ENCODE data around the gene POLRMT.
A peak's percentile ranks its signal among the peaks of the same experiment; 100 is the strongest.
"Not testable (repeated sequence)": the region's sequence is repeated elsewhere in the genome, so short reads cannot be mapped to it uniquely, and the experiment has no call there.

POLRMT gene

GRCh38 chr19:617551-618246, 15.6 kb downstream of the POLRMT start:
- no peak for DNase-seq
- in situ Hi-C loops (cut with MboI; ENCODE audit: low pct_unique_long_range_greater_than_20kb, low sequenced_read_pairs) = no loop called here

GRCh38 chr19:616747-617526, 16.4 kb downstream of the POLRMT start:
- no peak for DNase-seq
- in situ Hi-C loops (cut with MboI; ENCODE audit: low pct_unique_long_range_greater_than_20kb, low sequenced_read_pairs) = no loop called here

GRCh38 chr19:616062-616700, 17.2 kb downstream of the POLRMT start:
- no peak for DNase-seq
- in situ Hi-C loops (cut with MboI; ENCODE audit: low pct_unique_long_range_greater_than_20kb, low sequenced_read_pairs) = no loop called here

GRCh38 chr19:615619-616018, 17.7 kb downstream of the POLRMT start:
- in situ Hi-C loops (cut with MboI; ENCODE audit: low pct_unique_long_range_greater_than_20kb, low sequenced_read_pairs) = no loop called here
- DNase-seq = no peak

- in situ Hi-C loops (cut with MboI; ENCODE audit: low pct_unique_long_range_greater_than_20kb, low sequenced_read_pairs) = no loop called here
- DNase-seq = no peak
These were observed 19.4 kb downstream of the POLRMT start for GRCh38 chr19:613732-614567.

GRCh38 chr19:612941-613340, 20.4 kb downstream of the POLRMT start:
- in situ Hi-C loops (cut with MboI; ENCODE audit: low pct_unique_long_range_greater_than_20kb, low sequenced_read_pairs) = no loop called here

GRCh38 chr19:611481-611868, 21.9 kb downstream of the POLRMT start:
- no peak for DNase-seq
- in situ Hi-C loops (cut with MboI; ENCODE audit: low pct_unique_long_range_greater_than_20kb, low sequenced_read_pairs) = no loop called here

More at GRCh38 chr19:612941-613340, 20.4 kb downstream of the POLRMT start:
- no peak for DNase-seq

GRCh38 chr19:610801-611480, 22.4 kb downstream of the POLRMT start:
- peak; percentile 93 for DNase-seq

GRCh38 chr19:610071-610800, 23.1 kb downstream of the POLRMT start:
- in situ Hi-C loops (cut with MboI; ENCODE audit: low pct_unique_long_range_greater_than_20kb, low sequenced_read_pairs) = no loop called here
- peak; percentile 33 for DNase-seq

More at GRCh38 chr19:610801-611480, 22.4 kb downstream of the POLRMT start:
- in situ Hi-C loops (cut with MboI; ENCODE audit: low pct_unique_long_range_greater_than_20kb, low sequenced_read_pairs) = no loop called here

GRCh38 chr19:609004-609346, 24.4 kb downstream of the POLRMT start:
- in situ Hi-C loops (cut with MboI; ENCODE audit: low pct_unique_long_range_greater_than_20kb, low sequenced_read_pairs) = no loop called here
- no peak for DNase-seq

- in situ Hi-C loops (cut with MboI; ENCODE audit: low pct_unique_long_range_greater_than_20kb, low sequenced_read_pairs) = no loop called here
- no peak for DNase-seq
These were observed 25.0 kb downstream of the POLRMT start for GRCh38 chr19:608155-609003.

- in situ Hi-C loops (cut with MboI; ENCODE audit: low pct_unique_long_range_greater_than_20kb, low sequenced_read_pairs) = no loop called here
- DNase-seq = no peak
These were observed 25.8 kb downstream of the POLRMT start for GRCh38 chr19:607301-608154.

GRCh38 chr19:605061-605971, 28.0 kb downstream of the POLRMT start:
- DNase-seq = peak; percentile 38
- in situ Hi-C loops (cut with MboI; ENCODE audit: low pct_unique_long_range_greater_than_20kb, low sequenced_read_pairs) = not testable (repeated sequence)

GRCh38 chr19:604355-604754, 29.0 kb downstream of the POLRMT start:
- DNase-seq = no peak
- in situ Hi-C loops (cut with MboI; ENCODE audit: low pct_unique_long_range_greater_than_20kb, low sequenced_read_pairs) = no loop called here

GRCh38 chr19:603779-604178, 29.6 kb downstream of the POLRMT start:
- DNase-seq; in situ Hi-C loops (cut with MboI; ENCODE audit: low pct_unique_long_range_greater_than_20kb, low sequenced_read_pairs): not testable (repeated sequence)

GRCh38 chr19:603302-603639, 30.1 kb downstream of the POLRMT start:
- in situ Hi-C loops (cut with MboI; ENCODE audit: low pct_unique_long_range_greater_than_20kb, low sequenced_read_pairs); DNase-seq: not testable (repeated sequence)

Measured in KBM-7 (cell line).